HG03439 (cell line): Measurements from ENCODE around the gene SORBS1.

ENCODE experiments used
- ATAC-seq: cut with Tn5 transposase; IDR thresholded peaks from one replicate; pipeline ENCODE4 v1.9.1; 2021; ENCODE audit warnings: mild to moderate bottlenecking, moderate library complexity; ENCODE audit not compliant: unreplicated experiment

SORBS1 gene

DNA sequence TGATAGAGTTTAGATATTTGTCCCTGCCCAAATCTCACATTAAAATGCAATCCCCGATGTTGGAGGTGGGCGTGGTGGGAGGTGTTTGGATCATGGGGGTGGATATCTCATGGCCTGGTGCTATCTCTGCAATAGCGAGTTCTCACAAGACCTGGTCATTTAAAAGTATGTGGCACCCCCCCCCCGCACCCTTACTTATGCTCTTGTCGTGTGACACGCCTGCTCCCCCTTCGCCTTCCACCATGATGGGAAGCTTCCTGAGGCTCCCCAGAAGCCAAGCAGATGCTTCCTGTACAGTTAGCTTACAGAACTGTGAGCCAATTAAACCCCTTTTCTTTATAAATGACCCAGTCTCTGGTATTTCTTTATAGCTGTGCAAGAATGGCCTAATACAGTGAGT lies 118.8 kb downstream of the SORBS1 start:
- ATAC-seq: no peak

GRCh38 chr10:95441547-95441923 lies 119.6 kb downstream of the SORBS1 start:
- ATAC-seq: peak; percentile 12

GRCh38 chr10:95440756-95441546 lies 120.2 kb downstream of the SORBS1 start:
- peak; percentile 91 for ATAC-seq

GRCh38 chr10:95440038-95440725 lies 121.0 kb downstream of the SORBS1 start:
- ATAC-seq: no peak

- ATAC-seq: no peak
Observed at GRCh38 chr10:95438781-95439180, 122.4 kb downstream of the SORBS1 start.

DNA sequence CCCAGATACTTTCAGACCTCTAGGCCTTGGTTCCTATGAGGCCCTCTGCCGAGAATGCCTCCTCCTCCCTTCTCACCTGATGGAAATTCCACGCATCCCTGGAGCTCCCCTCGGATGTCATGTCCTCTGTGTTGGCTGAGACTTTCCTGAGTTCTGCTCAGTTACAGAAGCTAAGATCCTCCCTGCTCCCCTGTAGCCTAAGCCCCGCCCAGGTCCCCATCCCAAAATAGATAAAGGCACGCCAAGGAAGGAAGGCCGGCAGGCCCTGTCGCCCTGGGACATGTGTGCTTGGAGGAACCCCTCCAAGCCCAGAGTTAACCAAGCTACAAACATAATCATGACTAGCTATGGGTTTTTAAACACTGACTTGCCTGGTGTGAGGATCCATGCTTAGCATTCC lies 123.5 kb downstream of the SORBS1 start:
- no peak for ATAC-seq

DNA sequence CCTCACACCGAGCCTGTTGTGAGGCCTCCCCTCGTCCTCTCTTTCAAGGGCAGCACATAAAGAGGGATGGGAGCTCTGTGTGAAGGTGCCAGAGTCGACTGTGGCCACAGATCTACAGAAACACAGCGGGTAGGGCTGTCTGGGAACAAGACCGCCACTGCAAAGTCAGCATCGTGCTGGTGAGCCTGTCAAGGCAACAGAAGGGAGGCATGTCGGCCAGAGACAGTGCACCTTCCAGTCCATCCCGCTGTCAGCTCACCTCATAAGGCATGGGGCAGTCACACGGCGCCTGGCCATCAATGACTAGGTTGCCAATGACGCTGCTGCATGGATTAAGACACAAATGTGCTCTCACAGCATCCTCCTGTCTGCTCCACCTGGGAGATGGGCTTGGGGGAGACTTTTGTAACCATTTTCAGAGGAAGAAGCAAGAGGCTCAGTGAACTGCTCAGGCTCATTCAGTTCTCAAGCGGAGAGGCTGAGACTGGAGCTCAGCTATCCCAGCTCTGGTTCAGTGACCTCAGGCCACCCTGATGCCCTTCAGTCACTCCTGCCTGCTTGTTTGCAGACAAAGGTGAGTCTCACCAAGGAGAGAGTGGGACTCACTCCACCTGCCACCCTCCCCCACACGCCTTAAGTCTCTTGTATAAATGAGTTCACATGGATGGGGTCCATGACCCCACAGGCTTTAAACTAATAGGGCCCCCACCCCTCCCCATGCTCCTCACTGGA lies 125.5 kb downstream of the SORBS1 start:
- no peak for ATAC-seq

DNA sequence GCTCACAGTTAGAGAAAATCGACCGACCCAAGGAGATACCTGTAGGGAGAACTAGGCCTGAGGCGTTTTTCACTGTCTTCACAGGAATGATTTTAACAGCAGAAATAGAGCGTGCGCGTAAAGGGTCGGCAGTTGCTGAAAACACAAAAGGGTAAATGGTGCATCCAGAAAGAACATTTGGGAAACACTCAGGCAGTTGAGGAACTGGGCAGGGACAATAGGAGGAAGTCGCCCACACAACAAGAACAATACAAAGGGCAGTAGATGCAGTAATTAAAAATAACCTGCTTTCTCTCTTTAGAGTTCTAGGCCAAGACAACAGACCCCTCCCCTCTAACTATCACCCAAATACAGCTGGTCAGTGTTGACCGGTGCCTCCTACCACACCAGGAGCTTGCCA lies 126.6 kb downstream of the SORBS1 start:
- no peak for ATAC-seq

GRCh38 chr10:95431900-95432342 lies 129.2 kb downstream of the SORBS1 start:
- peak; percentile 52 for ATAC-seq

- ATAC-seq: peak; percentile 80
Observed at GRCh38 chr10:95430231-95430951, 130.8 kb downstream of the SORBS1 start.

GRCh38 chr10:95429639-95430038 lies 131.5 kb downstream of the SORBS1 start:
- no peak for ATAC-seq

- no peak for ATAC-seq
Observed at GRCh38 chr10:95428701-95429100, 132.5 kb downstream of the SORBS1 start.

GRCh38 chr10:95426482-95426881 lies 134.7 kb downstream of the SORBS1 start:
- no peak for ATAC-seq

DNA sequence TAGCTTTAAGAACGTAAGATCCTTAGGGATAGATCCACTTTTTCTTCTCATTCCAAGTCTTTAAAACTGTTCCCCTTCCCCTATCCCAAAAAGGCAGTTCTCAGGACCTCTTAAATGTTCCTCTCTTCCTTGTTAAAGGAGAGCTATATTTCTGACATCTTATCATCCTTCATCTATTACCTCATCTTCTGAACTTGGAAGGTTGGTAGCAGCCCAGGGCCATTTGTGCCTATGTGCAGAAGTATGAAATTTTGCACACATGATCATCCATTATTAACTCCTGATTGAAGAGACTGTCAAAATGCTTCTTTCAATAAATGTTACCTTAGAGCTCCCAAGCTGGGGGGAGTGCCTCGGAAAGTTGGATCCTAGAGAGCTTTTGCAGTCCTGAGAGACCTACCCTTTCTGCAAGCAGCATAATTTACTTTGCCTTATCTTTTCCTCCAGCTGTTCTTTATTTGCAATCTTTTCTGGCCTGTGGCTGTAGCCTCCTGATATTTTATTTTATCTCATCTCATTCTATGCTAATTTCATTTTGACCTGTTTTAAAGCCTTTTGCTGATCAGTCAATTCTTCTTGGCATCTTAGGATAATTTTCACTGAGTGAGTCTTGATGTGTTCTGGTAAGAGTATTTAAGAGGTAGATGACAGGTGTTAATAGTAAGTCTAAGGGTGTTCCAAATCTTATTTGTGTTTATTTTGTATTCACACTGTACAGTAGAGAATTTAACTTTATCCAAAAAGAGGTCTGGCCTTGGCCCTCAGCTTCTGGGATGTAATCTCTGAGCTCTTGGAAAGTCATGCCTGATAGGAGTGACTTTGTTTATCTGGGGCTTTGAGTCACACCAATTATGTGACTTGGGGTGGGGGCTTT lies 135.3 kb downstream of the SORBS1 start:
- ATAC-seq: no peak

DNA sequence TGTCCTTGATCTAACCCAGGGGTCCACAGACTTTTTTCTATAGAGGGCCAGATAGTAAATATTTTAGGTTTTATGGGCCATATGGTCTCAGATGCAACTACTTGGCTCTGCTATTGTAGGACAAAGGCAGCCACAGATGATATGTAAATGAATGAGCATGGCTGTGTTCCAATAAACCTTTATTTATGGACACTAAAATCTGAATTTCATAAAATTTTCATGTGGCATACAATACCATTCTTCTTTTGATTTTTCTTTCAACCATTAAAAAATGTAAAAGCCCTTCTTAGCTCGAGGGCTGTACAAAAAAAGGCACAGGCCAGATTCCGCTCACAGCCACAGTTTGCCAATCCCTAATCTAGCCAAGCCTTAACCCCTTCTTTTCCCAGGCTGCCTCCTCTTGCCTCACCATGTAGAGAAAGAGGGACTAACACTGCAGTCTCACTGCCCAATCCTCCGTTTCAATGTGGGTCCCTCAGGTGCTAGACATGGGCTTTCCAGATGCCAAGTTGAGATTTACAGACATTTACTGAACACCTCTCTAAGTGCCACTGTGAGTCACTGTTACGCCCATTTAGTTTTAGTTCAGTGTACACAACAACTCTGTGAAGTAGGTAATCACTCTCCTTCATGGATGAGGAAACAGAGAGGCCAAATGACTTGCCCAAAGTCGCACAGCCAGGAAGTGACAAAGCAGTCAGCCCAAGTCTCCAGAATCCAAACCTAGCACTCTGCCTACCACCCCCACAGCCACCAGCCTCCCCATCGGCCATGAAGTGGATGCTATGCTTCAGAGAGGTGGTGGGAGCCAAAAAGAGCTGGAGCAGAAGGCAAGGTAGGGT lies 137.8 kb downstream of the SORBS1 start:
- no peak for ATAC-seq

GRCh38 chr10:95422233-95422632 lies 138.9 kb downstream of the SORBS1 start:
- no peak for ATAC-seq

DNA sequence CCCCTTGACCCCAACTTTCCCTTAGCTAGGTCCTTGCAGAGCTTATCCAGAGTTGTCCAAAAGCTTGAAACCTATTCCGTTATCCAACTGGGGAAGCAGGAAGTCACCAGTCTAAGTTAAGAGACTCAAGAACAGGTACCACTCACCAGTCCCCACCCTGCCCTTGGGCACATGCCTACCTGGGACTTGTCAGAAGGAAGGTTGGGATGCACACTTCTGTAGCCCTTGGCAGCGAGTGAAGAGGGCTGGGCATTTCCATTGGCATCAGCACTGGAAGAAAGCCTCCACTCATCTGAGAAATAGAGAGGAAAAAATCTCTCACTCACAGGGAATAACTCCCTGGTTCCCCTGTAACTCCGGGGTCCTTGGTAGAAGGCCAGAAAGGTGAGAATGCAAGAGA lies 139.4 kb downstream of the SORBS1 start:
- ATAC-seq: no peak

DNA sequence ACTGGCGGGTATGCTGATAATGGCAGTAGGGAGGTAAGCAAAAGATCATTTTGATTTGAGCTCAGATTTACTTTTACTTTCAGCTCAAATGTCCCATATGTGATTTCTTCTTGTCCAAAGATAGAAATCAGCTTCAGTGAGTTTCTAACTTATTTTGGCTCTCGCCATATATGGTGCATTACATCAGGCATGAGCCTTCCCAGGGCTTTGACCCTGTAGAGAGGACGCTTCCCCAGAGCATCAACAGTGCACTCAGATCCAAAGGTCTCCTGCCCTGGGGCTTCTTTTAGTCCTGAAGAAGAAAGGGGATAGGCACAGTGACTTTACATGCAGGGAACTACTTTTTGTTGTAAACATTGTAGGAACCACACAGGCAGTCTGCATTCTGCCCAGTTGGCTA lies 141.8 kb downstream of the SORBS1 start:
- ATAC-seq: no peak

- no peak for ATAC-seq
Observed at GRCh38 chr10:95416973-95417372, 144.2 kb downstream of the SORBS1 start.
